IMR-90 (cell line): ENCODE measurements around the gene SPATA31E1. TPM values are rescaled to one million over a fixed set of nuclear protein-coding genes. Genes with fewer than 3 reads are reported as not detected.
"Not testable (repeated sequence)": the region's sequence is repeated elsewhere in the genome, so short reads cannot be mapped to it uniquely, and the experiment has no call there.

Experiments
- ATAC-seq: fragments of 200-7000 bp; cut with Tn5 transposase; 2 replicates; pipeline ENCODE4 v1.9.1; 2020; ENCODE audit warnings: low read depth, mild to moderate bottlenecking, moderate library complexity
- BruUV-seq: library from RNA; stranded (reverse); fragments of 400-500 nt; replicated peaks from 2 replicates; lab custom pipeline; 2021; lab: Mats Ljungman, UMichigan
- CTCF ChIA-PET: fragments of 300-600 bp; formaldehyde crosslinking; extraction: SDS; loops from one replicate; lab custom pipeline; 2021; ENCODE audit warnings: antibody characterized with exemption; lab: Yijun Ruan, JAX
- POLR2A ChIA-PET: fragments of 300-600 bp; sonication (Branson Sonifier 250); formaldehyde crosslinking; loops from one replicate; lab custom pipeline; 2022; ENCODE audit warnings: antibody characterized with exemption; ENCODE audit not compliant: unreplicated experiment; lab: Charles Lee
- DNase-seq: peaks from one replicate; pipeline ENCODE4 v3.0.0; 2013
- H2AFZ ChIP-seq: replicated peaks from 2 replicates; pipeline ENCODE3; 2013; ENCODE audit warnings: low read length, mild to moderate bottlenecking; ENCODE audit not compliant: poor library complexity
- H2AK5ac ChIP-seq: 2 replicates; pipeline ENCODE4 v1.6.1; 2013; ENCODE audit warnings: low read depth, low read length, inconsistent platforms
- H2AK9ac ChIP-seq: replicated peaks from 2 replicates; pipeline ENCODE3; 2013; ENCODE audit warnings: mild to moderate bottlenecking, low read depth, low read length, moderate library complexity; ENCODE audit not compliant: poor library complexity
- H2BK120ac ChIP-seq: 2 replicates; pipeline ENCODE4 v1.6.1; 2013; ENCODE audit warnings: low read depth, low read length, inconsistent platforms
- H2BK15ac ChIP-seq: 3 replicates; pipeline ENCODE4 v1.6.1; 2013; ENCODE audit warnings: low read depth, low read length, inconsistent platforms
- H2BK20ac ChIP-seq: 2 replicates; pipeline ENCODE4 v1.6.1; 2013; ENCODE audit warnings: low read depth, mild to moderate bottlenecking, inconsistent platforms, low read length, moderate library complexity
- H2BK5ac ChIP-seq: 2 replicates; pipeline ENCODE4 v1.6.1; 2013; ENCODE audit warnings: mild to moderate bottlenecking, low read depth, low read length, inconsistent platforms; ENCODE audit not compliant: poor library complexity, severe bottlenecking
- H3K14ac ChIP-seq: replicated peaks from 2 replicates; pipeline ENCODE4 v1.6.1; 2013; ENCODE audit warnings: low read depth, low read length, inconsistent platforms
- H3K18ac ChIP-seq: 2 replicates; pipeline ENCODE4 v1.6.1; 2013; ENCODE audit warnings: low read depth, low read length, control low read depth
- H3K23ac ChIP-seq: 2 replicates; pipeline ENCODE4 v1.6.1; 2013; ENCODE audit warnings: low read depth, low read length, inconsistent platforms
- H3K27ac ChIP-seq: 2 replicates; pipeline ENCODE4 v1.5.1; 2013; ENCODE audit warnings: mild to moderate bottlenecking, control low read depth, low read length; ENCODE audit not compliant: insufficient read depth
- H3K27me3 ChIP-seq: 2 replicates; pipeline ENCODE4 v1.6.1; 2013; ENCODE audit warnings: low read length; ENCODE audit not compliant: control insufficient read depth, insufficient read depth
- H3K36me3 ChIP-seq: 2 replicates; pipeline ENCODE4 v1.6.1; 2013; ENCODE audit warnings: low read length, mixed read lengths; ENCODE audit not compliant: control insufficient read depth, insufficient read depth
- H3K4ac ChIP-seq: 2 replicates; pipeline ENCODE4 v1.6.1; 2013; ENCODE audit warnings: low read depth, low read length, inconsistent platforms
- H3K4me1 ChIP-seq: 2 replicates; pipeline ENCODE4 v1.6.1; 2013; ENCODE audit warnings: low read length, mixed read lengths; ENCODE audit not compliant: control insufficient read depth, insufficient read depth
- H3K4me2 ChIP-seq: 2 replicates; pipeline ENCODE4 v1.6.1; 2013; ENCODE audit warnings: low read depth, mild to moderate bottlenecking, control low read depth, low read length, moderate library complexity
- H3K4me3 ChIP-seq: 2 replicates; pipeline ENCODE4 v1.5.1; 2013; ENCODE audit warnings: low read depth, mild to moderate bottlenecking, control low read depth, low read length, moderate library complexity; ENCODE audit not compliant: insufficient read depth
- H3K56ac ChIP-seq: 2 replicates; pipeline ENCODE4 v1.6.1; 2013; ENCODE audit warnings: low read length, inconsistent platforms; ENCODE audit not compliant: insufficient read depth; ENCODE audit errors: extremely low read depth
- H3K79me1 ChIP-seq, 2 experiments: 2 replicates each; pipeline ENCODE4 v1.6.1; 2013; ENCODE audit warnings: low read length in 2 of 2, inconsistent platforms in 1 of 2, low read depth in 1 of 2
- H3K9ac ChIP-seq: 2 replicates; pipeline ENCODE4 v1.6.1; 2013; ENCODE audit warnings: low read depth, low read length, control low read depth
- H3K9me1 ChIP-seq: 2 replicates; pipeline ENCODE4 v1.6.1; 2013; ENCODE audit warnings: low read length, inconsistent platforms; ENCODE audit not compliant: insufficient read depth
- H3K9me3 ChIP-seq: 2 replicates; pipeline ENCODE4 v1.6.1; 2013; ENCODE audit warnings: low read length; ENCODE audit not compliant: control insufficient read depth, insufficient read depth
- H4K20me1 ChIP-seq: 2 replicates; pipeline ENCODE4 v1.6.1; 2013; ENCODE audit warnings: low read length, inconsistent platforms; ENCODE audit not compliant: insufficient read depth
- H4K5ac ChIP-seq: 2 replicates; pipeline ENCODE4 v1.6.1; 2013; ENCODE audit warnings: mild to moderate bottlenecking, low read depth, low read length, control low read depth
- H4K8ac ChIP-seq, 2 experiments: 2 replicates each; pipeline ENCODE4 v1.6.1; 2013; ENCODE audit warnings: low read depth in 2 of 2, low read length in 2 of 2, control low read depth in 1 of 2, inconsistent platforms in 1 of 2
- H4K91ac ChIP-seq: 2 replicates; pipeline ENCODE4 v1.6.1; 2013; ENCODE audit warnings: low read depth, low read length, inconsistent platforms; ENCODE audit not compliant: insufficient read depth
- WGBS, 2 experiments: methylation state at CpG; one replicate each; pipeline versions ENCODE4 v1.1.5 to v1.1.7; 2013; ENCODE audit warnings: missing lambda C conversion rate in 2 of 2; ENCODE audit not compliant: insufficient read length in 1 of 2; ENCODE audit errors: extremely low coverage in 2 of 2; 5-methylcytosine and 5-hydroxymethylcytosine counted together
- dilution Hi-C: fragments of 300-500 bp; cut with HindIII; formaldehyde crosslinking; loops from one replicate; pipeline ENCODE4 v1.14.3; 2018; ENCODE audit warnings: low sequenced_read_pairs; ENCODE audit not compliant: unreplicated experiment
- in situ Hi-C: fragments of 300-500 bp; cut with MboI; formaldehyde crosslinking; loops from 3 replicates; pipeline ENCODE4 v1.14.3; 2019; ENCODE audit warnings: low sequenced_read_pairs, inconsistent platforms, mixed read lengths
- intact Hi-C: fragments of 100-400 bp; cut with micrococcal nuclease; formaldehyde crosslinking; loops from 2 replicates; pipeline ENCODE4 v1.10.0; 2022
- polyA plus RNA-seq, 3 experiments: library from polyadenylated mRNA; depleted of rRNA; stranded (reverse); fragments of >200 nt; gene quantifications; 2 replicates each; pipeline ENCODE4 v1.2.3, GENCODE V29; 2012; ENCODE audit warnings: low replicate concordance in 1 of 3
- total RNA-seq: library from RNA; depleted of rRNA; stranded (reverse); fragments of >200 nt; gene quantifications from 2 replicates; pipeline ENCODE4 v1.2.3, GENCODE V29; 2012

The SPATA31E1 gene
- total and polyA plus RNA-seq, 2 of the 4 experiments (the other 2 are of a cell fraction): 0.03 TPM; not detected in 1

DNA sequence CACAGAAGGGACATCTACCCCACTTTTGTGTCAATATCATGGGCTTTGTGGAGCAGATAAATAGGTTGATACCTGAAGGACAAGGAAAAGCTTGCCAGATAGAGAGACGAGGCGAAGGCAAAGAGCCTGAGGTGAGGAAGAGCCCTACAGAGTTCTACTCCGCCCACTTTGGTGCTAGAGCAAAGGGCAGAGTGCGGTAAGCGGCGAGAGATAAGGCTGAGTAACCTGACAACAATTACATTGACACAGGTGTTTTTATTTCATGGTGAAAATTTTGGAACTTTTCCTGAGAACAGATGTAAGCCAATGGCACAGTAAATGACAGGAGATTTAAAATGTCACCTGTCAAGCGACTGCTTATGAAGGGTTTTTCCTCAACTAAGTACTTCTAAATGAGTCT is 51.8 kb downstream of the SPATA31E1 start:
- H2AK5ac ChIP-seq, H4K20me1 ChIP-seq, H2BK20ac ChIP-seq, H3K36me3 ChIP-seq, H4K5ac ChIP-seq, H3K4ac ChIP-seq, H3K9ac ChIP-seq, BruUV-seq, H2AFZ ChIP-seq, H3K23ac ChIP-seq, intact Hi-C loops, DNase-seq, H3K4me1 ChIP-seq, H3K18ac ChIP-seq, H3K79me1 ChIP-seq, H3K9me1 ChIP-seq, H4K8ac ChIP-seq, CTCF ChIA-PET, H2BK120ac ChIP-seq, ATAC-seq, H3K9me3 ChIP-seq, H3K4me3 ChIP-seq, H3K4me2 ChIP-seq, H3K27me3 ChIP-seq, H3K56ac ChIP-seq, POLR2A ChIA-PET, H2AK9ac ChIP-seq, in situ Hi-C loops, H2BK5ac ChIP-seq, H4K91ac ChIP-seq, H3K27ac ChIP-seq, H2BK15ac ChIP-seq, dilution Hi-C loops, H3K14ac ChIP-seq: not testable (repeated sequence)
- no CpG with 5 or more reads among the region's 7 CpGs for WGBS, 2 experiments

DNA sequence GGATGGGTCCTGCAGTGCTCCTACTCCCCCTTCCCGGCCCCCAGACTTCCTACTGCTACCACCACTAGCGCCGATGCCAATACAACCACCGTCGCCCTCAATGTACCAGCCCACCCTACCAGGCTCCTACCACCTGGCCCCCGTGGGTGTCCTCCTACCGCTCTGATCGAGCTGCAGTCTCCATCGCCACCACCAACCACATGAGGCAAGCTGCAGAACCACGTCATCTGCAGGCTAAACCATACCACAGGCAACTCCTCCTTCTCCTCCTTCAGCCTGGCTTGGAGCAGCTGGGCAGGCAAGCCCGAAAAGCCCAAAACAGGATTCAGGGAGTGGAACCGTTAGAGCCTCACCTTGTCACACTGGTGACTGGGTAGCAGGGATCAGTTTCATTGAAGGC is 54.7 kb downstream of the SPATA31E1 start:
- H4K8ac ChIP-seq, H2BK20ac ChIP-seq, H3K4me1 ChIP-seq, H3K27ac ChIP-seq, H3K56ac ChIP-seq, H3K79me1 ChIP-seq, H3K36me3 ChIP-seq, ATAC-seq, H4K5ac ChIP-seq, dilution Hi-C loops, H2BK120ac ChIP-seq, H3K9me3 ChIP-seq, H4K20me1 ChIP-seq, H3K4me3 ChIP-seq, POLR2A ChIA-PET, DNase-seq, H3K14ac ChIP-seq, H3K23ac ChIP-seq, CTCF ChIA-PET, H2BK5ac ChIP-seq, H3K9me1 ChIP-seq, H2AK9ac ChIP-seq, intact Hi-C loops, H2BK15ac ChIP-seq, H3K4ac ChIP-seq, H3K4me2 ChIP-seq, H4K91ac ChIP-seq, H3K27me3 ChIP-seq, H3K18ac ChIP-seq, H2AFZ ChIP-seq, BruUV-seq, H2AK5ac ChIP-seq, in situ Hi-C loops, H3K9ac ChIP-seq: not testable (repeated sequence)
- no CpG with 5 or more reads among the region's 12 CpGs for WGBS, 2 experiments
